NCI-H69 (cell line): ENCODE data around the gene CELF2.

Source experiments
- DNase-seq: peaks from one replicate; lab custom pipeline; 2025; lab: John Stamatoyannopoulos, UW

The CELF2 gene

DNA sequence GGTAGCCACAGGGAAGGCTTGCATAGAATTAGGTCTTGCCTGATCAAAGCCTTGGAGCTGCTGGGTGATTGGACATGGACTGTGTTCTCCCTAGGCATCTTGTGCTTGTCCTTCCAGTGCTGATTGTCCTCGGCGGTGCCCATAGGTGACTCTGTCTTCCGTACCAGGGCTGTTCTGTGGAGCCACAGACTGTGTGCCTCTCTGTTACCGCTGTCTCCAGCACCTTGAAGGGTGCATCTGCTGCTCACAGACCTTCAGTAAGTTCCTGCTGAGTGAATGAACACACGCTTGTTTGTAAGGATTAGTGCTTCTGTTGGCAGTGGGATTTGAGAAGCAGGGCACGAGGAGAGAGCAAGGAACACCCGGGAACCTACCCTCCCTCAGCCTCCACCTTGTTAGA is 116.7 kb downstream of the CELF2 start:
- no peak for DNase-seq

DNA sequence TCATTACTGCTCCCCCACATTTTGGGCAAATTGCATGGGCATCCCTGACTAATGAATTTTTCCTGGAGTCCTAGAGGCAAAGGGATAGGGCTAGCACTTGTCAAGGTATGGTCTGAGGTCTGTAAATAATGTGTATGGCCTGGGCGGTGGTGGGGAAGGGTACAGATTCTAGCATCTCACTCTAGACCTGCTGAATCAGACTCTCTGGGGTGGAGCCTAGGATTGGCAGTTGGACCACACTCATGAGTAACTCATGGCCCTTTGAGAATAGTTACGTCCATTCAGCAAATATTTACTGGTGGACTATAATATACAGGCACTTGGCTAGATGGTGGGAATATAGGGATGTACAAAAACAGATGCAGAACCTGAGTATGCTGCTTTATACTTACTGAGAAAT is 118.0 kb downstream of the CELF2 start:
- DNase-seq = no peak

DNA sequence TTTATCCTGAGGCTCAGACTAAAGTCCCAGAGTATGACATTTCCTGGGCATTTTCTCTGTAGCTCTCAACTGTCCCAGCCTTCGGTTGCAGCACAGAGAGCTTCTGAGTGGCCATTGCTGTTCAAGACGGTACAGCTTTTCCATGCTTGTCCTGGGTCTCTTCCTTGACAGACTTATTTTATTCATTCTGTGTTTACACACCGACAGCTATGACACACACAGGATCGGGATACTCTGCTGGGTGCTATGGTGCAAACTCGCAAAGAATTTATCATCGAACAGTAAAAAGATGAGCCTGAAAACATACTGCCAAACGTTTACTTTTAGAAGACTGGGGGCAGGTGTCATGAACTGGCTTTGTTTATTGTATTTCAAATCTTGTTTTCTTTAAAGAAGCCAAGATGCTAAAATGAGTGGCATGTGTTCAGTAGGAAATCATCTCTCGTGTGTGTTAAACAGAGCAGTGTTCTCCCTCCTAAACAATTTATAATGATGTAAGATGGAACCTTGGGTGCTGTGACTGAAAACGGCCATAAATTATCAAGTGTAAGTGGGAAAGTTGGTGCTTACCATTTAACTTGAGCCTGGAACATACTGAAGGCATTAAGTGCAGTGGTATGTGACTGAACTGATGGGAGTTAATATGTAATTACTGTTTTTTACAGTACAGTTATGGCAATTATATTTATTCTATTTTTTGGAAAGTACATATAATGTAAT is 120.8 kb downstream of the CELF2 start:
- DNase-seq = no peak

DNA sequence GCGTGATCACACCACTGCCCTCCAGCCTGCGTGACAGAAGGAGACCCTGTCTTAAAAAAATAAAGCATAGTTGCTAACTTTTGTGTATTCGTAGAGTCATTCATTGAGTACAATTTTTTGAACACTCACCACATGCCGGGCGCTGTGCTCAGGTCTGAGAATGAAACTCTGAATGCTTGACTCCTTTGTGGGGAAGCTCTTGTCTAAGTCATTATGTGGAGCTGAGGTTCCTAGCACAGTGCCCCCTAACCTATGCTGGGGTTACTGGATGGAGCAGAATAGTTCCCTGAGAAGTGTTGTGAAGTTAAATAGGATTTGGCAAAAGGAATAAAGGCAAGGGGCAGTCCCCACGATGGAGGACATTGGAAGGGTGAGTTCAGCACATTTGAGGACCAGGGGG is 123.3 kb downstream of the CELF2 start:
- no peak for DNase-seq

DNA sequence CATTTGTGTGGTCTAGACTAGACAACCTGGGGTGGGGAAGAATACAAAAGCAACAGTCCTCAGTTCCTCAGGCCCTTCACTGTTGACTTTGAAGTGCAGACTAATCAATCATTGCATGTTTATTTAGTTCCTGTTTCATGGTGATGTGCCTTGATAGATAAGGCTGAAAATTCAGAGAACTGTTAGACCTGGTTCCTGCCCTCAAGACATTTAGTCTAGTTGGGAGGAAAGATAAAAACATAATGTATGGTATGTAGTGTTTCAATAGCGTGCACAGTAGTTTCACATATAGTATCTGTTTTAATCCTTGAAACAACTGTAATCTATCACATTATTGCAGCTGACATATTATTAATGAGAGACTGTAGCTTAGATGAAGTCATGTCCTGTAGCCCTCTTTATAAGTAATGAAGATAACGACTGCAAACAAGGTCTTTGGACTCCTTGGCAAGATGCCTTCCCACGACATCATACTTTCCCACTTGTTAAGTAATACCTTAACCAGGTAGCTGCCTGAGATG is 124.0 kb downstream of the CELF2 start:
- no peak for DNase-seq

DNA sequence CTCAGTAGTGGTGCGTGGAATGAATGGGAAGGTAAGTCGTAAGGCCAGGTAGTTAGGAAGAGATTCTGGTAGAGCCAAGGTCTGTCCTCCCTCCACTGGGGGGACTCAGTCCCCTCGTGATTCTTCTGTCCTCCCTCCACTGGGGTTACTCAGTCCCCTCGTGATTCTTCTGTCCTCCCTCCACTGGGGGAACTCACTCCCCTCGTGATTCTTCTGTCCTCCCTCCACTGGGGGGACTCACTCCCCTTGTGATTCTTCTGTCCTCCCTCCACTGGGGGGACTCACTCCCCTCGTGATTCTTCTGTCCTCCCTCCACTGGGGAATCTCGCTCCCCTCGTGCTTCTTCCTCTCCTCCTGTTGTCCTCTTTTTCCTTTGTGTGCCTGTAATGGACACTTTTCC is 125.1 kb downstream of the CELF2 start:
- DNase-seq = no peak

DNA sequence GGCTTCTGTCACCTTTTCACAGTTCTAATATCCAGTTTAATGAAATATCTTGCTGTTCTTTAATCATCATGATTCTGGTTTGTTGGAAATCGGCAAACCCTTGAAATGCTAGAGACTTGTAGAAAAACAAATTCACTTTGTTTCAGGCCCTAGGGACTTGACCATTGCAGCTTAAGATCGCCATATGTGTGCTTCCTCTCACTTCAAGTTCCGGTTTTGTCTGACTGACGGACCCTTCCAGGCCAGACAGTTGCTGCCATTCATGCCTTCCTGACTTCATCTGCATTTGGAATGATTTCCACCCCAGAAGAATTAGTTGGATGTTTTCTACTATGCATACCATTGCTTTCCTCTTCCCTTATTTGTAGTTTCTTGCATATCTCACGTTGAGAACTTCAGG is 125.6 kb downstream of the CELF2 start:
- no peak for DNase-seq

DNA sequence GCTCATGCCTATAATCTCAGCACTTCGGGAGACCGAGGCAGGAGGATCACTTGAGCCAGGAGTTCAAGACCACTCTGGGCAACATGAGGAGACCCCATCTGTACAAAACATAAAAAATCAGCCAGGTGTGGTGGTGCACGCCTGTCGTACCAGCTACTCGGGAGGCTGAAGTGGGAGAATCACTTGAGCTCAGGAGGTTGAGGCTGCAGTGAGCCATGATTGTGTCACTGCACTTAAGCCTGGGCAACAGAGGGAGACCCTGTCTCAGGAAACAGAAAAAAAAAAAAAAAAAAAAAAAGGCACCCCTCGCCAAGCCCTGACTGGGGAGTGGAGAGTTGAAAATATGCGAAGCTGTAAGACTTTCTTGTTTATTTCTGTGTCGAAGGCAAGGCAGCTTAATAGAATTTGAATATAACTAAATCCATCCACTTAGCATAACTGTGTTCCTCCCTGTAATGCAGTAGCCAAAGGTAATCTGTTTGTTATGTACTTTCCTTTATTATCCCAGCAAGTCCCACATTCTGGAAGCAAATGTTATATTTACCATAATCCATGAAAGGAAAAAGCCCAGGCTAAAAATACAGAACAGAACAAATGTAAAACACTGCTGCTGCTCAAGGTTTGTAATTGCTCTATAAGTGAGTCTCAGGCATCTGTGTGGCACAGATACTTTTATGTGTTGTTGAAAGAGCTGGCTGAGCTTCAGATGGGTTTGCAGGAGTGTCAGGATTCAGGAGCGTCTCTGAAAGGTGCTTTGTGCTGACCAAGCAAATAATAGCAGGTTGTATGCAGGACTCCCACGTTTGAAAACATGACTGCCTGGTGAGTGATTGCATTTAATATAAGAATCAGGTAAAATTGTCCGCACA is 127.2 kb downstream of the CELF2 start:
- no peak for DNase-seq

DNA sequence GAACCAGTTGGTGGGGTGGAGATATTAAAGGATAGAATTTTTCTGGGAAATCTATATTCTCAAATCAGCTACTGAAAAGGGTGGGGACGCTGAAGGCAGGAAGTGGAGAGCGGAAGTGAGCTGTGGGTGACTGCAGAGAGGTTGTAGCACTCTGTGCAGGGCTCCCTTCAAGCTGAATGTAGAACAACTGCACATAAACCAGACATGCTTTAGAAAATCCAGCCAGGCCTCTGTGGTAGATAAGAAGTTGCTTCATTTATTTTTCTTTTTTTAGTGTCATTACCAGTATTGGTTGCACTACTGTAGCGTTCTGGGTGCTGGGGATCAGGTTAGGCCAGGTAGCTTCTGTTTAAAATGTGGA is 127.8 kb downstream of the CELF2 start:
- DNase-seq = no peak

DNA sequence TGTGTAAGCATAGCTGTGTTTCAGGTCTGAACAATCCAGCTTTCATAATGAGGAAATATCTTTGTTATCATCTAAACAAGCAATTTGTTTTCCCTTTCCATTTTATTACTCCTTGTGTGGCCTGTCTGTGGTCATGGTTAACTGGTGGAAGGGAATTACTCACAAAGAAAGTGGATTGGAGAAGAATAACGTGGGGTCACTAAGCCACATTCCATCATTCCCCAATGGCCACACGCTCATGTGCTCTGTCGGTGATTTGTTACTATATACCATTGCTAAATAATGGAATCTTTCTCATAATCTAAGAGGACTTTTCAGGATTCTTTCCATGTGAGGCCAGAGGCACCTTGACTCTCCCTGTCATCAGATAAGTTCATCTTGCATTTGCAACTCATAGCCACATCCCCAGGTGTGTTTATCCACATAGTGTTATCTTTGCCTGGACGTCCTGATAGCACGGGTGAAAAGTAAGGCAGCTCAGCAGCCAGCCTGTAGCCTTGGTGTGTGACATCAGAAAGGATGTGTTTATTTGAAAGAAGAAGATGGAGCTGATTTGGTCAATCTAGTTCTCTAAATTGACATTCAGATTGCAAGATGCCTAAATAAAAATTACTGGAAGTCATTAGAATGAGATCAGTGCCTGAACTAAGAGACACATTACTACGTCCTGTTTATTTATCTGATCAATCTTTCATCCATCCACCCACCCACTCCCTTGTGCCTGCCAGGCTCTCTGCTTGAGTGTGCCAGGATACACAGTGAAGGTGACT is 128.9 kb downstream of the CELF2 start:
- DNase-seq = no peak

DNA sequence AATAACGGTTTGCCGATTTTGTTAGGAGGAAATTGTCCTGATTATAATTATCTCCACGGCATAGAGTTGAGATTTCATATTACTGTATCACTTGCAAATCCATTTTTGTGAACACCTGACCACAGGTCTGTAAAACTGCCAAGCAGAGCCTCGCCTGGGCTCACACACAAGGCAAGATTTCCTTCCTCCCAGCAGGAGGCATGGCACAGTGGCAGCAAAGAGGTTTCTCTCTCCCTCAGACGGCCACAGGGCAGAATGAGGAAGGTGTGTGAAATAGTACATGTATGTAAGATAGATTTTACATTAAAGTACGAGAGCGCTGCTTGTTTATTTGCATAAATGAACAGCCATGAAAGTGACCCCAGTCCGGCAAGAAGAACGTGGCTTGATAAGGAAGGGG is 130.1 kb downstream of the CELF2 start:
- no peak for DNase-seq

DNA sequence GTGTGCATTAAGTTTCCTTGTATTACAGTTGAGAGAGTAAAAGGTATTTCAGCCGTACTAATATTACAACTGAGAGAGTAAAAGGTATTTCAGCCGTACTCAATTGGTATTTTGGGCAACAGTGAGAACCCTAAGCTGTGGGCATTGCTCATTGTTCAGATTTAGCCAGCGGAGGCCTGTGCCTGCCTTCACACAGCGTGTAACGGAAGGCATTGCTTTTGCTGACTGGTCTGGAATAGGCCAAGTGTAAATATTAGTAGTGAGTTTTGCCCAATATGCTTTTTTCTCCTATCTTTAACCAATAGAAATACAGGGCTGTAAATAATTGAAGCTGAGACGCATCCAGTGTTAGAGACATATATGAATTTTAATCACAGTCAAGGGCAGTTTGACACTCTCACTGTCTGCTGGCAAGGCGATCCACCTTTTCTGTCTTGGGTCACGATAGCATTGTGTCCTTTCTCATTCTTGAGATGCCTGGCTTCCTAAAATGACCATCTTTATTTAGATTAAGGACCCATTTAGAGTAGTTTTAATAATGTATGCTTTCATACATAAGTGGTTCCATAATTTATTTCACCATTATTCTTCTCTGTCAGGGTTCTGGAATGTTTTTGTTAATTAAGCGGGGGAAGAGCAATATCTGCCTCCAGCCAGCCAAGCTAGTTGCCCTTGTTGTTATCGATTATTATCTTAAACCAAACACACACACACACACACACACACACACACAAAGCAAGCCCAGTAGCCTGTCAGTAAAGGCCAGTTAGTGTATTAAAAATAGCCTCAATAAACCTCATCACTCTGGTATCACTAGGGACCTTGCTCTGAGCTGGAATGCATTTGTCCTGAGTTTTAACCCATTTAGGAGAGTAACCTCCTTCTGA is 130.7 kb downstream of the CELF2 start:
- no peak for DNase-seq

DNA sequence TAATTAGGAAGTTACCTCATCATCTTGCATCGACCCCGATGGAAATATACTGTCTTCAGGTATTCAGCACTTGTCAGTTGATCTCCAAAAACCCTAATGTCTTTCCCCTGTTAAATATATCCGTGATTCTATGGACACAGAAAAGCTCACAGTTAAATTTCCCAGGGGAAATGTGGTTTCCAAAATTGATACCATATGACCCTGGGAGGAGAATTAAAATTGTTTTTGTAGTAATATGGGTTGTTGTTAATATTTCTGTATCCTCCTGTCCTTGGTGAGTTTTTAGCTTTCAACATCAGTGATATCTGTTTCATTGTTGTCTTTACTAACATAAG is 132.1 kb downstream of the CELF2 start:
- no peak for DNase-seq

DNA sequence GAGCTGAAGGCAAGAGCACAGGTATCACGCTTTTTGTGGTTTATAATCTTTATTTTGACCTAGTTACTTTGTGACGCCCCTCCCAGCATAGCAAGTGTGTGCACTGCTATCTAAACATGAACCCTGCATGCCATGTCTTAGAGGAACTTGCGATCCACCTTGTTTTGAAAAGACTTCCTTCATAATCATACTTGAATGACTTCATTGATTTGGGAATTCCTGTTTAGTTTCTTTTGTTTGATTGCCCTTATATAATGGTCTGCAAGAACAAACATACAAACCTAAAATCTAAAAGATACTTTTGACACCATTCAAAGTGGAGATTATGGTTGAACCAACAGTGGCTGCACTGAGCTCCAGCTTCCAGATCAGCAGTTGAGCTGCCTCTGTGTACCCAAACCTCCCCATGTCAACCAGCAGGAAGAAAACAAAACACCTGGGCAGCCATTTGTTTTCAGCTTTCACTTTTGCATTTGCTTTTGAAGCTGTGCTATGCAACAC is 132.6 kb downstream of the CELF2 start:
- no peak for DNase-seq

DNA sequence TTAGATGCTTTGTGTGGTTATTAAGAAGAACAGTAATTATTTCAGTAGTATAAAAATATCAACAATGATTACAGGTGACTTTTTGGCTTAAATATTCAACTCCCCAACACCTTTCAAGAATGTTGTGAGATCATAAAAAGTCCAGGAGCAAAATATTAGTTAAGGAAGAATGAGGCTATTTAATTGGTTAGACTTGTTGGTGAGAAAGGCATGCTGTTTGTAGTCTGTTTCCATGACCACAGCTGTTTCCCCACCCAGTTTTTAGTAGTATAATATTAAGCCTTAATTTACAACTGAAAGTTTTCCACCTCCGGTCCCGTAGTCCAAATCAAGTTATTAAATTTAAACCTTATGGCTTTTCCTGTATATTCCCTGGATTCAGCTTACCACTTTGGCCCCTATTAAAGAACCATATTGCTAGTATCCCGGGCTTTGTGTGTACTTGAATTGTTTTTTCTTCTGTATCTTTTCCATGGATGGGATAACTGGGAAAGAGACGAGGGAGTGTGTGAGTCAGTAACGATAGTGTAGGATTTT is 133.3 kb downstream of the CELF2 start:
- DNase-seq = no peak

DNA sequence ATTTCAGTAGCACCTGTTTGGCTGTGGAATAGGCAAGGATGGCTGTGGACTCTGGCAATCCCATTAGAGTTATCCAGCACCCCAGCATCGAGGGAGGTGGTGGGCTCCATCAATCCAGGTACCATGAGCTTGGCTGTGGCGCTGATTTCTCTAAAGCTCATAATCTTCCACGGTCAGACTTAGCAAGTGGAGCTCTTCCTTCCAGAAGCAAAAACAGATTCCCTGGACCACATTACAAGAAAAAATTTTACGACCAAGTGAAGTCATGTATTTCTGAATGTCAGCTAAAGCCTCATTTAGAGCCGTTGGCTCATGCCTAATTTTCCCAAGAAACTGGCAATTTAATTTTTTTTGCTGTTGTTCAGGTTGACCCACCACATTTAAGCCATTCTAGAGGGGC is 135.1 kb downstream of the CELF2 start:
- no peak for DNase-seq

DNA sequence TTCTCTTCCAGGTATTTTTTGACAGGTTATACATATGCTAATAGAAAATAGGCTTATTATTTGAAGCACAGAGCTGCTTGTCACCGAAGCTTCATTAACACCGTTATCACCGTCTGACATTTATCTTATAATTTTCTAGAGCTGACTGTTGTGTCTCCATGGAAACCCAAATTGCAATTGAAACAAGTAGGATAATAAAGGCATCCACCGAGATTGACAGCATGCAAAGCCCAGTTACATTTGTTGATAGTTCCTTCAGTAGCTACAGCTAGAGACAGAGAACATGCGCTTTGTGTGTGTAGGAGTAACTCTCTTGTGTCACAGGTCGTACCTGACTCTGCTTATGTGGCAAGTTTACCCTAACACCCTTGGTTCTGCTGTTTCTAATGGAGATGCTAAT is 135.6 kb downstream of the CELF2 start:
- DNase-seq = no peak

DNA sequence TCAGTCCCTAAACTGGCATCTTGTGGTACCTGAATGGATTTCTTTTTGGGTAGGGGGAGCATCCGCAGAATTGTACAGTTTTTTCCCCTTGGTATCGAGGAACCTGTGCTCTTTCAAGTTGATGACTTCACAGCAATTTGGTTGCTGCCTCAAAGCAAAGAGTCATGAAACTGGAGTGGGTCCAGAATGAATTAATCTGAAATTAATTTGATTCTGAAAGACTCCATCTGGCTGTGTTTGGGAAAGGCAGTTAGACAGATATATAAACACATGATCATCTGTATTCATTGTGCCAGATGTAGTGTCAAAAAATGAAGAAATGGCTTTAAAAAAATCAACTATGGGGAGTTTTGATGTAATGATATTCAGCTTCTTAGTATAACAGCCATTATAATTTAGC is 136.1 kb downstream of the CELF2 start:
- DNase-seq = no peak

DNA sequence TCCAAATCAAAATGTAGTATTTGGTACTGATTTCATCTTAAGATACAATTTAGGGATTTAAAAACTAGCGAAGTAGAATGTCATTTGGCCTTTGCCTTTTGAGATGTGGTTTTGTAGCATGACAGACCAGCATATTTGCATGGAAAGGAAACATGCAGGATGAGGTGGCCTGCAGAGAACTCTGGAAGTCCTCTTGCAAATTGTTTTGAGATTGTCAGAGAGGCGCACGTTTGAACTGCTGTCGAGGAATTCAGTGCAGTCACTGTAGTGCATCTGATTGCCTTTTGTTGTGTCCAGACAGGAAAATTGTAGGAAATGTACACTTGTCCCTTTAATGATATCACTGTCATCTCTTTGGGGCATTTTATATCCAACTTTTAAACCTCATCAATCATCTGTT is 136.7 kb downstream of the CELF2 start:
- DNase-seq = no peak

DNA sequence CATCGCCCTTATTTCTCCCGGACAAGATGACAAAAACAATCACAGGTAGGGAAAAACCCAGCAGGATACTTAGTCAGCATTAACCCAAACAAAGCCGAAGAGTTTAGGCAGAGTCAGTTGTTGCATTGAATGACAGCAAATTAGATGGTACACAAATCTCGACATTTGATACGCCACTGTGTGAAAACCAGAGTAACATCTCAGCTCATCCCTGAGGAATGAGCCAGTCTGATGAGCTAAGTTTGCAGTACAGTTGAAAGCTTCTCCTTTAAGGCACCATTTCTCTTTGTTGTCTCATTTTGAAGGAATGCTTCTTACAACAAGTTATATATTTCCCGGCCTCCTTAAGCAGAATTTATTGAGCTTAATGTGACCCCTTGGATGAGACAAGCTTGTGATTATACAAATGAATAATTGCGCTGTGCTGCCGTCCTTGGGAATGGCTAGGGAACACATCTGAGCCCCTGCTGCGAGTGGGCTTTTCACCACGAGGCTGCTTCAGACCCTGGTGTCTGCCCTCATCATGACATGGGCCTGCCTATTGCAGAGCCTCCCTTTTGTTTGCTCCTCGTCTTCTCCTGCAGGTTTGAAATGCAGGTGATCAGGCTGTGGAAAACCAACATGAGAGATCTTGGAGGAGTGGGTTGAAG is 137.3 kb downstream of the CELF2 start:
- peak; percentile 6 for DNase-seq

DNA sequence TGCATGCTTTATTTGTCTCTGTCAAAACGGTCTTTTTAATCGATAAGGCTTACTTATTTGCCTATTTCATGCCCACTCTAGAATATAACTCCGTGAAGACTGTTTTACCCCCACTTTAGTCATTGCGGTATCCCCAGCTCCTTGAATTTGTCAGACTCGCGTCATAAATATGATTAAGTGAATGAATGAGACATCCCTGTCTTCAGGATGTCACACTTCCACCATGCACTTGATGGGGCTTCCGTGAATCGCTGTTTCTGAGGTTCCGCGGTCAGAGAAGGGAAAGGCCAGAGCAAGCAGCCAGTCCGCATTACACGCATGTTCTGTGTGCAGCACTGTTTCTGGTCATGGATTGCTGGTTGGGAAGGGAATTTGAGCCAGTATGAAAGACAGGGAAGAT is 138.8 kb downstream of the CELF2 start:
- DNase-seq = no peak
